GM21529 (cell line): Measurements from ENCODE around the gene MIDN.

Experiments used
- ATAC-seq: cut with Tn5 transposase; IDR thresholded peaks from one replicate; pipeline ENCODE4 v1.9.1; 2021; ENCODE audit not compliant: unreplicated experiment

Gene MIDN

DNA sequence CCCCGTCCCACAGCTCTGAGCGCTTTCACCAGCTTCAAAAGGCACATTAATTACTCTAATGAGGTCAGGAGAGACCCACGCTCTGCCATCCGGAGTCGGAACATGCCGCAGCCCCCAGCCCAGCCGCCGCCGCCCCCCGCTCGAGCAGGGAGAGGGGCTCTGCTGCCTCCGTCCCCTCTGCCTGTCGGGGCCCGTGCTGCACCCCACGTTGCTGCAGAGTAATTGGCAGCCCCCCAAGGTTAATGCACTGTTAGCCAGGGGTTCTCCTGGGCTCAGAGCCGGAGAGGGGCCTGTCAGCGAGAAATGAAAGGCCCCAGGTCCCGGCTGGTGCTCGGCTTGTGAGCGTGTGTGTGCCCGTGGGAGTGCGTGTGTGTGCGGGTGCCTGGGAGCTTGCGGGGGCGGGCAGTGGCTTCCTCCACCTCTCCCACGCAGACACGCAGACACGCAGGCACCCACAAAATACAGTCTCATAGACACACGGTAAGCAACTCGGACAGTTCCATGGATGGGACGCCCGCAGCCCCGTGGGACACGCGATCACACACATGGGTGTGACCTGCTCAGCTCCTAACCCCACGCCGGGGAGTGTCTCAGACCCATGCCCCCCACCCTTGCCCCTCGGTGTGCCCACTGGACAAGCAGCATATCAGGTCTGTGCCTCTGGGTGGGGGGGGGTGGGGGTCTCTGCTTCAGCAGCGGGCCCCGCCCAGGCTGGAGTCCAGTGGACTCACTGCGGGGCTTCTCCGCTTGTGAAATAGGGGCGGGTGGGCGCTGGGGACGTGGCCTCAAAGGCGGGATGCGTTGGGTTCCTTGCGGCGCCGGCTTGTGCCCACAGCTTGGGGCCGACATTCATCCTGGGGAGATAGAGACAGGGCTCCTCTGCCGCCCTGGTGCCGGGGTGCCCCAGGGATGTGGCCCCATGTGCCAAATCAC, 32.5 kb downstream of the MIDN start:
- no peak for ATAC-seq

DNA sequence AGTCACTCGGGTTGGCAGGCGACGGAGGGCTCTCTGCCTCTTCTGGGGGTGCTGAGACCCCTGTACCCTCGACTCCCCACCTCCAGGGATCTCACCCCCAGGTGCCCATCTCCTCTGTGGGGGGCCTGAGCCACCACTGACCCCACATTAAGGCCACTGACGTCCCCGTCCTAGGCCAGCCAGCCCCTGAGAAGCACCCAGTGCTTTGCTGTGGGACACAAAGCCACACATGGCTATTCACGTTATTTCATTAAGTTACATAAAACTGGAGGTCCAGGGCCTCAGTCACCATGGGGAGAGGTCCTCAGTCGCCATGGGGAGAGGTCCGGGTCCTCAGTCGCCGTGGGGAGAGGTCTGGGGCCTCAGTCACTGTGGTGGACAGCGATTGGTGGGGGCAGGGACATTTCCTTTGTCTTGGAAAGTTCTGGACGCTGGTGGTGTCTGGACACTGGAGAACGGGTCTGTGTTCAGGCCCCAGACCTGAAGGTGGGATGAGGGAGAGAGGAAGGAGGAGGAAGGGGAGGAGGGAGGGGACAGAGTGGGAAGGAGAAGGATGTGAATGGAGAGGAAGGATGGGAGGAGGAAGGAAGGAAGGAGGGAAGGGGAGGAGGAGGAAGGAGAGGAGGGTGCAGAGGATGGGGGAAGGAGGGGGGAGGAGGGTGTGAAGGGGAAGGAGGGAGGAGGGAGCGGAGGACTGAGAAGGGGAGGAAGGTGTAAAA, 33.3 kb downstream of the MIDN start:
- ATAC-seq, result no peak

DNA sequence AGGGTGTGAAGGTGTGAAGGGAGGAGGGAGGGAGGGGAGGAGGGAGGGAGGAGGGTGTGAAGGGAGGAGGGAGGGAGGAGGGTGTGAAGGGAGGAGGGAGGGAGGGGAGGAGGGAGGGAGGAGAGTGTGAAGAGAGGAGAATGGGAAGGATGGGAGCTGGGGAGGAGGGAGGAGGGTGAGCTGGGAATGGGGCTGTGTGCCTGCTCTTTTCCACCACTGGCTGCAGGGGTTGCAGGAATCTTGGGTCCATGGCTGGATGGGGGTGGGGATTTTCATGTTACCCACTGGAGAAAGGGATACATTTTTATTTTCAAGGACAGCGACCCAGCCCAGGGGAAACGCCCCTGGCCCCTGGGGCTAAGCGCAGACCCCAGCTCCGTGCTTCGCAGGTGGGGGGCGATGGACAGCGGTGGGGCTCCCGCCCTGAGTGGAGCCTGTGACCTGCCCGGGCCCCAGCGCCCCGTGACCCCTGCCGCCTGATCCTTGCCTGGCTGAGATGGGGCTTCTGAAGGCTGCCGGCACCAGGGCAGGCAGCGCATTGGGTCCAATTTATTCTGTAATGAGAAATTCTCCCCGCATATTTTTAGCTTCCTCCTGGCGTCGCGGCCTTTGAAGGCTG, 34.3 kb downstream of the MIDN start:
- no peak for ATAC-seq

DNA sequence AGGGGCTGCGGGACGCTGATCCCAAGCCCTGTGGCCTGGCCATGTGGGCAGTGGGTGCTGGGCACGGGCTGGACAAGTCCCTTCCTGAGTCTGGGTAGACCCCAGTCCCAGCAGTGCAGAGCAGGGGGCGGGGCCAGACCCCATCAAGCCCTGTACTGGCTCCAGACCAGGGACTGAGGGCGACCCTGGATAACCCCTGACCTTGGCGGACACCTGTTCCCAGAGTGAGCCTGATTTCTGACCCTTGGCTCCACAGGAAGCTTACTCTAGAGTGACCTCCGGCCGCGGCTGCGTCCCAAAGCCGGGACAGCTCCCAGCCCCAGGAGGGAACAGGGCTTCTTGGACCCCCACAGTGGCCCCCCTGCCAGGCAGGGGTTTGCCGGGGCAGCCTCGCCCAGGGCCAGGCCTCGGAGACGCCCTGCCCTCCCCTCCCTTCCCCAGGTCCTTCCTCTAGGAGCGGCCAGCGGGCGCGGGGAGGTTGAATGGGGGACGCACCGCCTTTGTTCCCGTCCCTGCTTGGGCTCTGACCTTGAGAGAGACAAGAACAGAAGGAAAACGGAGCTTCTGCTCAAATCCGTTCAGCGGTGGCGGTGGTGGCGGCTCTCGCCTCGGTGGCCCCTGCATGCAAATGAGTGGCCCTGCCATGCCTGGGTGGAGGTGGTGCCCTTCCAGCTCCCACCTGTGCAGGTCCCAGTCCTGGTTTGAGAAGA, 35.0 kb downstream of the MIDN start:
- no peak for ATAC-seq

DNA sequence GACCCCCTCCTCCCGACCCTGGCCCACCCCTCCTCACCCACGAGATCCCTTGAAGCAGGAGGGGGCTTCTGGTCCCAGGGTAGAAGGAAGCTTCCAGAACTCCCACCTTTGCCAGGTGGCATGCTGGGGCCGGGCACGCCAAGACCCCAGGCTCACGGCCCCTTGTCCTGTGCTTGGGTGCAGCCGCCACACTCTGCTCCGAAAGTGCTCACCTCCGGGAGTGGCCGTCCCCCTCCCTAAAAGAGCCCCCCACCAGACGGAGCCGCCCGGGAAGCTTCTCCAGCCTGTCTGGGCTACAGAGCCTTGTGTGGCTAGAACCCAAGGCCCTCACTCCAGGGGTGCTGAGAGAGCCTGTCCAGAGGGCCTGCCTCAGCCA, 35.5 kb downstream of the MIDN start:
- ATAC-seq, result no peak

DNA sequence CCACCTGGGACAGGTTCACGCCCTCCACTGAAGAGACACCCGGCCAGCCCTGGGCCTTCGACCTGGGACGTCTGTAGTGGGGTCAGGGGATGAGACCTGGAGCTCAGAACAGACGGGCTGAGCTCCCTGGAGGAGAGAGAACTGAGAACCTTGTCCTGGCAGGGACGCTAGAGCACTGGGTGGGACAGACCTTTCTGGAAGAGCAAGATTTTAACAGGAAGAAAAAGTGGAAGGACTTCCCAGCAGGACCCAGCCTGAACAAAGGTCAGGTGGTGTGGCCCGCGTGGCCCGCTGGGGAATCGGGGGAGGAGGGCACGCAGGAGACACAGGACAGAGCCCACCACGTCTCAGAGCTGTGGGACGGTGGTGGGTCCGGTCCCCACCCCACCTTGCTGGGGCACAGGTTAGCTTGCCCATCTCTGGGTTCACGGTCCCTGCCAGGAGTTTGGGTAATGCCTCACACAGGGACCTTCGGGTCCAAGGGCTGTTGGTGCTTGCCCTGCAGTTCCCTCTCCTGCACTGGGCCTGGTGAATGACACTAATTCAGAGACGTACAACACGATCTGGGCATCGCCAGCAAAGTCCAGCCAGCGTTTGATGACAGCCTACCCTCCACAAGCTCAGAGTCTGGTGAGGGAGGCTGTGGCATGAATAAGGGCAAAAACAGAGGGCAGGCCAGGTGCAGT, 36.1 kb downstream of the MIDN start:
- ATAC-seq, result no peak

DNA sequence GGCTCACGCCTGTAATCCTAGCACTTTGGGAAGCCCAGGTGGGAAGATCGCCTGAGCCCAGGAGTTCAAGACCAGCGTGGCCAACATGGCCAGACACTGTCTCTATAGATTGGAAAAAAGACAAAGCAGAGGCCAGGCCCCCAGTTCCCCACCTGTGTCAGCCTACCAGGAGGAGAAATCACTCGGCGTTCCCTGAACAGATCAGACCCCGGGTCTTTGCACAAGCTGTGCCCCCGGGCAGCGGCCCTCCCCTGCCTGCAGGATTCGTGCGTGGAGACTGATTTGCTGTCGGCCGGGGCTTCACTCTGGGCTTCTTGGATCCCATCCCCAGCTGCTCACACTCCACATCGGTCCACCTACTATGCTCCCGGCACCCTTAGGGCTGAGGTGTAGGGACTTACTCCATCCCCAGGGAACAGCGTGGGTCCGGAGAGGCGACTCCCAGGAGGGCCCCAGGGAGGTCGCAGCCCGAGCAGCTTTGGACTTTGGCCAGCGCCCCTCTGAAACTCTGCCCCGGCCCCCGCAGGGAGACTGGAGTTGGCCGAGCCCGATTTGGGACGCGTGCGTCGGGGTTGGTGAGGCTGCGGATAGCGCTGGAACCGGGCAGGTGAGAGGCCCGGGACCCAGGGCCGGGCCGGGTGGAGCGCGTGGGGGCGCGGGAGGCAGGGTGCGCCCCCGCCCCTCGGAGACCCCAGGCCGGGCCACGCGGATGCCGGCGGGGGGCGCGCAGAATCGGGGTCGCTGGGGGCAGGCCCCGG, 36.8 kb downstream of the MIDN start:
- ATAC-seq, result no peak

DNA sequence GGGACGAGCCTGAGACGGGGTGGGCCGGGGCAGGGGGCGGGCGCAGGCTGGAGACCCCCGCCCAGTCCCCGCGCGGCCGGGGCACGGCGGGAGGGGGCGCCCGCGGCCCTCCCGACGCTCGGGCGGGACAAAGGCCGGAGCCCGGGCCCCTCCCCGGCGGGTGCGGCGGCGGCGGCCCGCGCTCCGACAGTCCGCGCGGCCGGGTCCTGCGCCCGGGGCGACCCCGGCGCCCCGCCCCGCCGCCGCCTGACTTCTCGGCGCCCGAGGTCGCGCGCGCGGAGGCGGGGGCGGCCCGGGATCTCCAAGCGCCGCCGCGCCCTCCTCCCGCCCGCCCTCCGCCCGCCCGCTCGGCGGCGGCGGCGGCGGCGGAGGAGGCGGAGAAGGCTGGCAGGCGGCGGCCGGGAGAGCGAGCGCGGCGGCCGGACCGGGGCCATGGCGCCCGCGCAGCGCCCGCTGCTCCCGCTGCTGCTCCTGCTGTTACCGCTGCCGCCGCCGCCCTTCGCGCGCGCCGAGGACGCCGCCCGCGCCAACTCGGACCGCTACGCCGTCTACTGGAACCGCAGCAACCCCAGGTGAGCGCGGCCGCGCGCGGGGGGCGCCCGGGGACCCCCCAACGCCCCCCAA, 37.5 kb downstream of the MIDN start, which contains the start of gene EFNA2:
TSS of gene EFNA2 (plus strand) at position 137 of the 624 bp plus-strand sequence. CDS start at position 433, 296 bp downstream.
- no peak for ATAC-seq

DNA sequence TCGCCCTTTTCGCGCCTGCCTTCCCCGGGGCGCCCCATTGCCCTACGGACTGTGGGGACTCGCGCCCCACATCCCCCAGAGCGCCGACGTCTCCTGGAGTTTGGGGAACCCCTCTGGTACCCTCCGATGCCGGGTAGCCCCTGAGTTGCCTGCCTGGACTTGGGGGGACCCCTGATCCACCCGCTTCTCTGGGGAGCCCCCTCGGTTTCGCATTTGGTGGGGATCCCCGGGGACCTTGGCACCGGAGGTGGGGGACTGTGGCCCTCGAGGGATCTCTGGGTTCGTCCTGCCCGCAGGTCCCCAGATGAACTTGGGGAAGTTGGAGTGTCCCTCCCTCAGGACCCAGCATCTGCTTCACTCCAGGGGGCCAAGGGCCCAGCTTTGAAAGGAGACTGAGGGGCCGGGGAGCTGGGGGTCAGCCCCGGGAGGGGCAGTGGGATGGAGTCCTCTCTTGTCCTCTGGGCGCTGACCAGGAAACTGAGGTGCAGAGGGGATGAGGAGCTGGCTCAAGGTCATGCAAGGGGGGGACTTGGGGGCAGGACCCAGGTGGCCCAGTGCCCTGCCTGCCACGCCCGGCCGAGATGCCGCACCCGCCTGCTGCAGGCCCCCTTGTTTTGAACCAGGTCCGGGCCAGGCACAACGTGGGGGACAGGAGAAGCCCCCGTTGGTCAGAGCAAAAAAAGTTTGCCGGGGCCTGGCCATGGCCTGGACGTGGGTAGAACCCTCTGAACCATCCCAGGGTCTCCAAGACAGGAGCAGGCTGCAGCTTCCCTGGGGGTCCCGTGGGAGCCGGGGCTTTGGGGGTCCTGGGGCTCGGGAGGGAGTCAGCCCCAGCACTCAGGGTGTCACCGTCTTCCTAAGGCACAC, 38.3 kb downstream of the MIDN start:
- no peak for ATAC-seq

DNA sequence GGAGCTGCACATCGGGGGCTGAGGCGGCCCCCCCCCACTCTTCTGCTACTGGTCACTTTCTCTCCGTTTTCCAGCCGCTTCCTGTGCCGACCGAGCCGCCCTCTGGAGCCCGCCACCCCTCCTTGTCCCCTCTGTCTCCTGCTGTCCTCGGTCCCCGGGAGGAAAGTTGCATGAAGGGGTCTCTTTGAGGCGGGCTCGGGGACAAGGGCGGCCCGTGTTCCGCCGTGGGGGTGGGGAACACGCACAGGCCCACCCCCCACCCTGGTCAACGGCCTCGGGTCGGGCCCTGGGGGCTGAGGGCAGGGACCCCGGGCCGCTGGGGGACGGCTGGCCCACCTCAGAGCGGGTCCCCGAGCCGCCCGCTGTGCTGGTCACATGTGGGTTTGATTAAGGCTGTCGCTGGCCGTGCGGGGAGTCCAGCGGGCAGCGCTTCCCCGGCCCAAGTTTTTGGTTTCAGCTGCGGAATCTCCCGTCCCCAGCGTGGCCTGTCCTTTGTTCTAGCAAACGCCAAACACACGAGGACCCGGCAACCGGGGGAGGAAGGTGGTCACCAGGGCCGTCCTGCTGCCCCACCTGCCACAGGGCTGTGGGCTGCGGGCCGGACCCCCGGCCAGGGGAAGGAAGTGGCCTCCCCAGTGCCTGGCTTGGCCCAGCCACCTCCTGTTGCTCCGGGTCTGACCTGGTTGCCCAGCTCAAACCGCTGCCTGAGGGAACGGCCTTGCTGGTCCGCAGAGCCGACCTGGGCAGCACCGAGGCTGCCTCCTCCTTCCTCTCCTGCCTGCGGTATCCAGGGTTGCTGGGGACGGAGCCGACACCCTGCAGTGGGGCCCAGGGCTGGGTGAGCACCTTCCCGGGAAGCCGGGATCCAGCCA, 39.2 kb downstream of the MIDN start:
- ATAC-seq, result no peak

DNA sequence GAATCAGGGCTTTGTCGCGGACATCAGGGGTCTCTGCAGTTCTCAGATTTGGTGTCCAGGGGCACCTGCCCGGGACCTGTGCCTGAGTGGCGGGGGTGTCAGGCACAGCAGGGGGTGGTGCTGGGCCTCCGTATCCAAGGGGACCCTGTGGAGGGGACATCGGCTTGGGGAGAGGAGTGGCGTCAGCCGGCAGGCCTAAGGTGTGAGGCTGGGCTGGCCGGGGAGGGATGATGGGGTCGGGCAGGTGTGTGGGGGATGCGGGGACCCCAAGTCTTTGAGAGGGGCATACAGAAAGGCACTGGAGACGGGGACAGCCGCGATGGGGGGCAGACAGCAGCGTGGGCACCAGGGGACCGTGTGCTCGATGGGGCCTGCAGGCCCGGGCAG, 39.8 kb downstream of the MIDN start:
- ATAC-seq, result no peak

DNA sequence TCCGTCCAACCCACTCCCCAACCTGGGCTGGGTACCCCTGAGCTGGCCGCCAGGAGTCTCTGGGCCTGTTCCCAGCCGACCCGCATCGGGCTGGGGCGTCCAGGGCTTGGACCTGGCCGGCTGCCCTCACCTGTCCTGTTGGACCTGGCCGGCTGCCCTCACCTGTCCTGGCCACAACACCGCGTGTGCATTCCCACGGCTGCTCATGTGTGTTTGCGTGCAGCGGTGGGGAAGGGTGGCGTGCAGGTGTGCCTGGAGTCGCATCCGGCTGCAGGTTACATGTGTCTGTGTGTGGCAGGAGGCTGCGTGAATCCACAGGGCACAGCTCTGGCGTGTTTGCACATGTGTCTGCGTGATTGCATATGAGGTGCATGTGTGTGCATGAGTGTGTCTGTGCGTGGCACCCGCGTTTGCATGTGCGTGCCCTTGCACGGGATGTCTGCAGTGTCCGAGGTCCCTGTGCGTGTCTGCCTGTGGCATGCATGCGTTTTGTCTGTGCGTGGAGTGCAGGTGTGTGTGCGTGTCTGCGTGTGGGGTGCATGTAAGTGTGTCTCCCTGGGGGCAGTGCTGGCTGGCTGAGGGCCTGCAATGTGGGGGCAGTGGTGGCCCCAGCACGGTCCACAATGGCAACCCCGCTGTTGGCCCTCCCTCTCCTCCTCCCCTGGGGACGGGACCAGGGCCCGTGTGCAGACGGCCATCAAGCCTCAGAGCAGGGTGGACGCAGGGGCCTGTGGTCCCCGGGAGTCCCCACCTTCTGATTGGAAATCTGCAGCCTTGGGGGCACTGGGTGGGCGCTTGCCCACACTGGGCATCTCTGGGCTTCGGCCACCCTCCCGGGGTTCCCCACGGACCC, 40.7 kb downstream of the MIDN start:
- ATAC-seq, result no peak

DNA sequence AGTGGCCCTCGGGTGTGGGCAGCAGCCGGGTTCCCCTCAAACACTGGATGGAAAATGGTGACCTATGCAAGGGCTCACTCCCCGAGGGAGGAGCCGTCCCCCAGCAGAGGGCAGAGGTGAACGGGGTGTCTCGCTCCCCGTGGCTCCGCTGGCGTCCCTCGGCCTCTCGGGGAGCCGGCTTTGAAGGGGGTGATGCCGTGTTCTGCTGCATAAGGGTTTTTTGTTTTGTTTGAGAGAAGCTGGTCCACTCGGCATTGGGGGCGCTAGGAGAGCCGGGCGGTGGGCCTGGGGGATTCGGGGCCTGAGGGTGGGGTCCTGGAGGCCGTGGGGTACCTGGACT, 41.3 kb downstream of the MIDN start:
- no peak for ATAC-seq

DNA sequence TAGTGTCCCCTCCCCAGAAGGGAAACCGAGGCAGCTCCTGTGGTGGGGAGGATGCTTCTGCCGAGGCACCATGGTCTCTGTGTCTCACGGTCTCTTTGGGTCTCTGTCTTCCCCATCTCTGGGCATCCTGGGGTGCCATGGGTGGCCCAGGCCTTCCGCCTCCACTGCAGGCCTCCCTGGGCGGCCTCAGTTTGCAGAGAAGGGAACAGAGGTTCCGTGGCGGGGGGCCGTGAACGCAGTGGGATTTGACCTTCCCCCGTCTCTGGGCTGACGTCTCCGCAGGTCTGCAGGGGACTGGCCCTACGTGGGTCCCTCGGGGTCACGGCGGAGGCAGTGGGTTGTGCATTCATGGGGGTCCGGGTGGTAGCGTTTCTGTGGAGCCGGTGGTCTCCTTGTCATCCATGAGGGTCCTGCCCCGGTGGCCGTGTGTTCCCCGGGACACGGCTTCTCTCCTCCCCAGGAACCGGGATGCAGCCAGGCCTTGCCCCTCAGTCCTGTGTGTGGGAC, 41.9 kb downstream of the MIDN start:
- no peak for ATAC-seq

DNA sequence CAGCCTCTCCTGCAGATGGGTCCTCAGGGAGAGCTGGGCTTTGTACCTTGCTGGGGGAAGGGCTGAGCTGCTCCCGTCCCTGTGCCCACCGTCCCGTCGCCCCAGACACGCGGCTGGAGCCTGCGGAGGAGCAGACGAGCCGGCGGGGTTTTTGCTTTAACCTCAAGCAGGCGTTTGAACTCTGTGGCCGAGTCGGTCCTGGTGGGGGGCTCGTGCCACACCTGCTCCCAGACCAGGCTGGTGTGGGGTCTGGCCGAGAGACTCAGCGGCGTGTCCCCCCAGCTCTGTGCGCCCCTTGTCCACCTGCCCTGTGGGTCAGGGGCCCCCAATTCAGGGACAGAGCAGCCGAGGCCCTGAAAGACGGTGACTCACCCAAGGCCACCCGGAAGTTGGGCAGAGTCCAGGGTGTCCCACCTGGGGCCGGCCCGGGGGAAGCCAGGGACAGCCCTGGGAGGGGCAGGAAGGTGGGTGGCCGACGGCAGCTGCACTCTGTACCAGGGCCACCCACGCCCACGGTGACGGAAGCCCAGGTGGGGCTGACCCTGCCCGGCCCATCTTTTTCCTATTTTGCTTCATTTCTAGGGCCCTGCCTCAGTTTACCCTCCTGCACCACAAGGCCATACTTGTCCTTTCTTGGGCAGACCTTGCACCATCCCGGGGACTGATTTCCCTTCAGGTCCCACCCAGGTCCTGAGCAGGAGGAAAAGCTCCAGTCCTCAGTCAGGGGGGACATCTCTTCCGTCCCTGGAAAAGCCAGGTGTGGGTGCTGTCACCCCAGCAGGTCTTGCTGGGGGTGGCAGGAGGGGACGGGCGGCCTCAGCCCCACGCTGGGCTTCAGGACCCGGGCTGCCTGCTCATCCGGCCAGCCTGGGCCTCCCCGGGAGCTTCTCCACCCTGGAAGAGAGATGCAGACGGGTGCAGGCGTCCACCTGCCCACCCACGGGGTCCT, 42.6 kb downstream of the MIDN start:
- no peak for ATAC-seq
